Stimulated activated CD4-positive, alpha-beta T cell treated with anti-CD3 and anti-CD28 coated beads, Interleukin-2, amount 100 ng/mL, for 24 hours (primary cell): Measurements from ENCODE around the gene RSPH1.

ENCODE experiments used
- DNase-seq, 2 donors: peaks; one replicate each; pipeline ENCODE4 v3.0.0-alpha.2; 2020

RSPH1 gene

DNA sequence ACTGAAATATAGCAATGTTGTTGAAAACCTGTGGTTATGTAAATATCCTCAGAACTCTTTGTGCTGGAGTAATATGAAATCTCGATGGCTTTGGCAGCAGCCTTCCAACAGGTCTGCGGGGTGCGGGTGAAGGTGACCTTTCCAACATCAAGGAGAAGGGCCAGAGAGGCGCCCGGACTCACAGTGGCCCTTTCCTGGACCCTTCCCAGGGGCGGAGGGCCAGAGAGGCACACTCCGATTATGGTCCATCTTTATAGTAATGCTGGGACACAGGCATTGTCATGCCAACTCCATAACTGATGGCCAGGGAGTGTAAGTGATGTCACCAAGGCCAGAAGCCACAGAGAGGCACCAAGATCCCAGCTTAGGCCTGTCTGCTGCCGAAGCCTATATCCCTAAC is 35.7 kb upstream of the RSPH1 start:
- no peak for DNase-seq

DNA sequence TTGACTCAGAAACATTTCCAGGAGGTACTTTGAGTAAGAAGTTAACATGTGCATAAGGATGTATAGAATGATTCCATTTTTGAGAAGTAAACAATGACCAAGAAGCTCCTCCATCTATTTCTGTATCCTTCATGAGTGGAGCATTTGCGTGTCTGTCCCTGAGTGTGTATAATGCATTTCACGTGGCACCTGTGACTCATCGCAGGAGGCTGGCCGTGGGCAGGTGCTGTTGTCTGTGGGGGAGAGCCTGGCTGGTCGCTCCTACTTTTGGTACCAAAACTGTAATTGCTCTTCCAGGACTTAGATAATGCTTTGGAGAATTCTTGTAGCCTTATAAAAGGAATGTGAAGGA is 34.1 kb upstream of the RSPH1 start:
- DNase-seq = peak in 1 of 2 donors; percentile 34

DNA sequence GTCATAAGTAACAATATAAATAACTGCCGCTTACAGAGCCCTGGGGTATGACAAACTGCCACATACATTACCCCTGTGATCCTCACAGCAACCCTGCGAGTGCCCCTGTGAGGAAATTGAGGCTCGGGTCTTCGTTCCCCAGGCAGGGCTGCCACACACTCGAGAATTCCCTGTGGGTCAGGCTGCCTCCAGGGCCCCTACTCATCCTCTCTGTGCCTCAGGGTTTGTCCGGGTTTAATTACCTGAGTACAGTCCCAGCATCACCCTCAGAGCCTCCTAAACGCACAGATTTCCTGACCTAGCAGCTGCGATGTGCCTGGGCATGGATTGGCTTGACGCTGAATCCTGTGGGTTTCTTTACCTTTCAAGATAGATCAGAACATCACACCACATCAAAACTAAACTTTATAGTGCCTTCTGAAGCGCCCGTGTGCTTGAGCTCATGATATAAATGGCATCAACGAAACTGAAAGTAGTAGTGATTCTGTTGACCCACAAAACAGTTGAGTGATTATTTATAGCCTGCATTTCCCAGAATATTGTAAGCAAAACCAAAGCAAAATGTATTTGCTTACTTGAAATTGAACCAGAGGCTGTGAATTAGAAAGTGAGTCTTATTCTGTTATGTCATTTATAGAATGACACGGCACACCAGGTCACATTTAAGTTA is 31.6 kb upstream of the RSPH1 start:
- DNase-seq = peak; percentile 44 to 50

DNA sequence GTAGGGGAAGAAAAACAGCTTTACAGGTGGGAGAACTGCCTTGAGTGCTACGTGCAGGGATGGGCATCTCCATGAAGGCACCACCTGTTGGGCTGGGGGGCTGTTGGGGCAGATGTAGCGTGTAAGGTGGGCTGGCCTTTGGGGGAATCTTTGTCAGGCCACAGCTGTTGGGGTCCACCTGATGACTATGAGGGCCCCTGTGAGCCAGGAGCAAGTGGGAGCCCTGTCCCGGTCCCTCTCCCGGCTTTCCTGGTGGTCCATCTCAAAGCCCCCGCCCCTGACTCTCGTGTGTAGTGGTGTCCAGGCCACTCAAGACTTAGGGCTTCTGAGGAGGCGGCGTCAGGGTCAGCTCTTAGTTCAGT is 31.1 kb upstream of the RSPH1 start:
- no peak for DNase-seq

DNA sequence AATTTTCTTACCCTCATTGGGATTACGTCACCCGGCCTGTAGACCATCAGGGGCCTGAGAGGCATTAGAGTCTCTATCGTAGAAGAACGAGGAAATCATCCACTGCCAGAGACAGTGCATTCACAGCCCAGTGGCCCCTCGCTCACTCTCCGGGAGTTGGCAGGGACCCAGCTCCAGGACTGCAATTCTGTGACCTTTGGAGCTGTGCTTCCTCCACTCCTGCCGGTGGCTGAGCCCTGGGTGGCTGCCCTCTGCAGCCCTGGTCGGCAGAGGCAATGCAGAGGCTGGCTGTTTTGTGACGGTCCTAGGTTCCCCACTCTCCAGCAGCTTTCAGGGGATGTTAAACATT is 30.3 kb upstream of the RSPH1 start:
- no peak for DNase-seq

DNA sequence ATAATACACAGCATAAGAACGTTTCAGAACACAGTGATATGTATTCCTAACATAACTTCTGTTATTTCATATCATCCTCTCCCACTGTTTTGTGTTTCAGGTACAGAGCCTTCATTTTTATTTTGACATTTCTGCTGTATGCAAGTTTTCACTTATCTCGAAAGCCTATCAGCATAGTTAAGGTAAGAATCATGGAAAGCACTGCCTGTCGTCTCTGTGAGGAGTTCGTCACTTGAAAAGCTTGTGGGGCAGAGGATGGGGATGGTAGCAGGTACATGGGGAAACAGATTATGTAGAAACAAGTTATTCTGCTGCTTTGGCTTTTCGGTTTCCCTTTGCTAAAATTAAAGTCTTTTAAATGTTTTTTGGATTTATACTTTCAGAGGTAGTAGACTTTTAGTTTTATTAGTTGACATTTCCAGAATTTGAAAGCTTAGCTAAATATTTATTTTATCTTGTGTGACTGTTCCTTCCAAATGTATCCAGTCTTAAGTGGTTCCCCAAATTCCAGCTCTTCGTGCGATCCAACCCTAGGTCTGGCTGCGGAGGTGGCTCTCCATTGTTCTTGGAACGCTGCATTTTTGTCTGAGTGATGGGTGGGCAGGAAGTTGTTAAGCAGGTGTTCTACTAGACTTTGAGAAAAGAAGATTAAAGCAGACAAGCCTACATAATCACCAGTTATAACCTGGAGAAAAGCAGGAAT is 29.8 kb upstream of the RSPH1 start:
- no peak for DNase-seq

DNA sequence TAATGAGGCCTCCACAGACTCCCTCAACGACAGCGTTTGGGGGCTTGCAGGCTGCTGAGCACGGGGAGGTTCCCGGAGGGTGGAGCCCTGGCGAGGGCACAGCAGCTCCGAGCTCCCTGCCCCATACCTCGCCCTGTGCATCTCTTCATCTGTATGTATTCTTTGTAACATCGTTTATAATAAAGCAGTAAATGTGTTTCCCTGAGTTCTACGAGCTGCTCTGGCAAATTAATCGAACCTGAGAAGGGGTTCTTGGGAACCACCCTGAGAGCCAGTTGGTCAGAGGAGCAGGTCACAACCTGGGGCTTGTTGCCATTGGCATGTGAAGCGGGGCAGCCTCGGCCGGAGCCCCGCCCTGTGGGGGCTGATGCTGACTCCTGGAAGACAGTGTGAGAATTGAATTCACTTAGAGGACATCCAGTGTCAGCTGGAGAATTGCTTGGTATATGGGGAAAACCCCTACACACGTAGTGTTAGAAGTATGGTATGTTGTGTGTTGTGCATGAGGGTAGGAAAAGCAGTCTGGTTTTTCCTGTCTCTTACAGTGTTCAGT is 29.1 kb upstream of the RSPH1 start:
- DNase-seq = no peak

DNA sequence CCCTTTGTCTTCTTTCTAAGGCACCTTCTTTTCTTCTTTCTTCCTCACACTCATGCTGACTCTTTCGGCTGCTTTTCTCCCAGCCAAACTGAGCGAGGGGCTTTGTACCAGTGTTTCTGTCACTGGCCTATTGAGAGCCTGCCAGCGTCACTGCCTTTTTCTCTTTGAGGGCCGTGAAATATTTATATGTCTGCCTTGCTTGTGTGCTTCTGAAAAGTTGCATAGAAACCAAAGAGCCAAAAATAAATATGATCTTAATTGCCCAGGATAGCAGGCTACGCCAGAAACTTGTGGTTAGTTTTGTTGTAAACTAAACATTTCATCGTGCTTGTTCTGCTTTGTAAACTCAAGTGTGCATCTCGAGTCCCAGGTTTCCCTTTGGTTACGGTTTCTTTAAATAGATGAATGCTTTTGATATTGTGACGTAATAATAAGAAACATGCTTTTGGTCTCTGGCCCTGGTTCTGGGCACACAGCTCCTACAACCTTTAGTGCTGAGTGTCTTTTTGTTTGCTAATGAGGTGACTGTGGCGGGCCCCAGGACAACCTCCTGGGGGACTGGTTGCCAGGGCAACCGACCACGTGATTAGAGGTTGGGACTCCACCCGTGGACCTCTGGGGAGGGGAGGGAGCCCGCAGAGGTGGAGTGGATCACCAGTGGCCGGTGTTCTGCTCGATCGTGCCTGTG is 28.5 kb upstream of the RSPH1 start:
- no peak for DNase-seq

DNA sequence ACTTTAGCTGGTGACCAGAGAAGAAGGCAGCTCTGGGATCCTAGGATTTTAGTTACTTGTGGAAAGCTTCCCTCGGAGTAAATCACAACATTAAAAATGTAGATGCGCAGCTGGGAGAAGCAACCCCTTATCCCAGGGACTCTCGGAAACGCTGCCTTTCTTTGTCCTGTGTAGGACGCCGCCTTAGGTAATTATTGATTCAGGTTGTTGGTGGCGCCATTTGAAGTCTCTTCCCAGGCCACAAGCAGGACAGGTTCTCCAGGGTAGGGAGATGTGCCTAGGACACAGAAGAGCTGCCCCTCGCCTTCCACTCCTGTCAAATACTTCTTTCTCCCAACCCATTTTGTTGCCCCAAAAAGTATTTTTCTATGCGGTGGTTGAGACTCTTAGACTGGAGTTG is 27.9 kb upstream of the RSPH1 start:
- no peak for DNase-seq

DNA sequence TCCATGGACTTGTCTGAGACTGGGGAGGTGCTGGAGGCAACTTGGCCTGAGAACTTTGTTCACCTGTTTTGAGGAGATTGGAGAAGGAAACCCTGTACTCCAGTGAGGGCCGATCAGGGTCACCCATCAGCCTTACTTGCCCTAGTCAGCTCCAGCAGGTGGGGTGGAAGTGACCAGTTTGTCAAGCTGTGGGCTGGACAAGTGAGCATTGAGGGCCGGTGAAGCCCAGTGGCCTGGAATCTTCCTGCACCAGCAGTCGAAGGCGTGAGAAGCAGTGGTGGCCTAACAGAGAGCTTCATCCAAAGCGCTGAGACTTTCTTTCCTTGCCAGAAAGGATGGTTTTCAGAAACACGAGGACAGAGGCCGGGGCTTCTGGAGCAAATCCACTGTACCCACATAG is 27.2 kb upstream of the RSPH1 start:
- no peak for DNase-seq

DNA sequence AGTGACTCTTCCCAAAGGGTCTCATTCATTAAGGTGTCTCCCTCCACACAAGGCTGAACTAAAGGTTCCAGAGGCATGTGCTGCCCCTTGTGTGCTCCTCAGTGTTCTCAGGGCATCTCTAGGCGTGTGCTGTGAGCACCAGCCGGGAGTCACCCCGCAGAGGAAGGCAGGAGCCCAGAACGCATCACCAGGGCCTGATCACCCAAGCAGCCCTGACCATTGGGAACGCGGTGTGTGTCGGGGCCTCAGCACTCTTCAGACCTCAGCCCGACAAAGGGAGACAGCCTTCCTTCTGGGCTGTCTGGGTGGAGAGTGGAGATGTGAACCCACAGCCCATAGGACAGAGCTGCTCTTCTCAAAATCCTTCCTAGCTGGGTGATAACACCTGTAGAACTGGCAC is 26.7 kb upstream of the RSPH1 start:
- no peak for DNase-seq

DNA sequence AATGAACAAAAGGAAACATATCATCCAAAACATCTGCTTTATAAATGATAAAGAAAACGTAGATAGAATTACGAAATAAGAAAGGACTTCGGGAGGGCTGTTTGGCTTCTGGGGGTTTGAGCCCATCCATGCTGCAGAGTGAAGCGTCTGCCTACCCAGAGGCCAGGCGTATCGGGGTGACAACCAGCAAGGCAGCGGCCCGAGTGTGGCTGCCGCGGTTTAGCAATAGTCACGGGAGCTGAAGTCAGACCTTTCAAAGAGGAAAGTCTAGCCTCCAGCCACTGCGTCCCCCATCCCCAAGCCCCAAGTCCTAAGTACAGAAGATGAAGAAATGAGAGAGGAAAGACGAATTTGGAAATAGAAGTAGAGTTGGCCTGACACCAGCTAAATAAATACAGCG is 26.2 kb upstream of the RSPH1 start:
- DNase-seq = no peak

DNA sequence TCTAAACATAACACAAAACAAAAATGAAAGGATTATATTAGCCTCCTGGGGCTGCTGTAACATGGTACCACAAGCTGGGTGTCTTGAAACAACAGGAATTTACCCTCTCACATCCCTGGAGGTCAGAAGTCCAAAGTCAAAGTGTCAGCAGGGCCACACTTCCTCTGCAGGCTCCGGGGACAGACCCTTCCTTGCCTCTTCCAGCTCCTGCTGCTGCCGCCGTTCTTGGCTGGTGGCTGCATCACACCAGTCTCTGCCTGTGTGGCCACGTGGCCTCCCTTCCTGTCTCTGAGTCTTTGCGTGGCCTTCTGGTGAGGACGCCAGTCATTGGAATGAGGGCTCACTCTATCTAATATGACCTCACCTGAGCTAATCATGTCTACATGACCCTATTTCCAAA is 25.8 kb upstream of the RSPH1 start:
- no peak for DNase-seq

DNA sequence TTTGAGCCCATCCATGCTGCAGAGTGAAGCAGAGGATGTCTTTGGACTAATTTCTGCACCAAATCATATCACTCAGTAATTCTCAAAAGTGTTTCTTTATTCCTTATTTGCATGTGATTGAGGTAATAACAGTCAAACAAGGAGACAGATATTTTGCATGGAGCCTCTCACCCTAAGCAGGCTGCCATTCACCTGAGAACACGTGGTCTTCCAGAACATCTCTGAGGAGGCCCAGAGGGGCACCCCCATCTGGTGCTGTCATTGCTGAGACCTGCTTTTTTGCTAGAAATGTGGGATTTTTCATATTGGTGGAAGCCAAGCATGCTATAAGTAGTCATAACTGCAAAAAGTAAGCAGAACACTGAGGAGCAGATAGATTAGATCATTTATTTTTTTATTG is 25.4 kb upstream of the RSPH1 start:
- DNase-seq = no peak

DNA sequence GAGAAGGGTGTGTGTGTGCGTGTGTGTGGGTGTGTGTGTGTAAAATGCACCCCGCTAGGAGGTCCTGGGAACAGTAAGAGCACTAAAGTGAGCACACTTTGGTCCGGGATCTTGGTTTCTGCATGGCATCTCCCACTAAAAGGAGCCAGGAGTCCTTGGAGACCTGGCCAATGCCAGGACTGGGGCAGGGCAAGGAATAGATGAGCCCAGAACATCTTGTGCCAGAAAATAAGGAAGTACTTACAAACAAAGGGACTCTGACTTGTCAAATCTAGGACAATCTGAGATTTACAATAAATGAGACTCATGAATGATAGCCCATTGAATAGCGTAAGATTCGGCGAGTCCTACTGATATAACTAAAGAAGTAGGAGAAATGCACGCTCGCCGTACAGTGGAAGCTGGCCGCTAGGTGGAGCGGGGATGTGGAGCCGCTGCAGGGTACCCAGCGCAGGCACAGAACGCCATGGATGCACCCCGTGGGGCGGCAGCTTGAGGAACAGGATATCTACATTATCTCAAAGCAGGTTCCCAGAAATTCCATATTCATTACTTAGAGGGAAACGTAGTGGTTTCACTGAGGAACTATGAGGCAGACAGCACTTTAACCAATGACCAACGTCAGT is 24.7 kb upstream of the RSPH1 start:
- DNase-seq = no peak

DNA sequence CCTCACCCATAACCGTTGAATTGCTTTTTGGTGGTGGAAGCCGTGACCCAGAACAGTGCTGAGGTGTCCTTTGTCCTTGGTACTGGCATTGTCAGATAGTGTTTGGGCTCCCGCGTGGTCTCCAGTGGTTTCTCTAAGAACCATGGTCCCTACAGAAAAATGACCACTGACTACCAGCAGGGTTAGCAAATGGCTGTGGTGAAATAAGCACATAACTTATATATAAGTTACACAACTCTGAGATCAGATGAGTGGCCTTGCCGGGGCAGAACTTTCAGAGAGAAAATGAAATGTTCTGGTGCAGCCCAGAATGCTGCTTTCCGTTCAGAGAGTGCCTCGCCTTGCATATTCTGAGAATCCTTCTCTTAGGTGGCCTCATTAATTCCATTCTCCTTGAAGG is 22.6 kb upstream of the RSPH1 start:
- no peak for DNase-seq

DNA sequence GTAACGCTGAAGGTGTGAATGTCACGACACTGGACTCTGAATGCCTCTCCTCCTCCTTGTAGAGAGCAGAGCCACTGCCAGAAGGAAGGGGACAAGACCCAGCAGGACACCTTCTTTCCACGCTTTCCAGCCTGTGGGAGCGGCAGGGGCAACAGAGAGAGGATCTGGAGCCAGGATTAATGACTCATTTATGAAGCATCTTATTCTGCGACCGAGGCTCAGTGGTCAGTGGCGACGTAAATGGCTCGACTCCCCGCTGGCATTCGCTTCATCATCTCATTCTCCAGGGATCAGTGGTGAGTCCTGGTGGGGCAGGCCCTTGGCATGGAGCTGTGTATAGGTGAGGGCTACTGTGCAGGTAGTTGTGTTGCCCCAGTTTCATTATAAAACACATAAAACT is 22.2 kb upstream of the RSPH1 start:
- no peak for DNase-seq

DNA sequence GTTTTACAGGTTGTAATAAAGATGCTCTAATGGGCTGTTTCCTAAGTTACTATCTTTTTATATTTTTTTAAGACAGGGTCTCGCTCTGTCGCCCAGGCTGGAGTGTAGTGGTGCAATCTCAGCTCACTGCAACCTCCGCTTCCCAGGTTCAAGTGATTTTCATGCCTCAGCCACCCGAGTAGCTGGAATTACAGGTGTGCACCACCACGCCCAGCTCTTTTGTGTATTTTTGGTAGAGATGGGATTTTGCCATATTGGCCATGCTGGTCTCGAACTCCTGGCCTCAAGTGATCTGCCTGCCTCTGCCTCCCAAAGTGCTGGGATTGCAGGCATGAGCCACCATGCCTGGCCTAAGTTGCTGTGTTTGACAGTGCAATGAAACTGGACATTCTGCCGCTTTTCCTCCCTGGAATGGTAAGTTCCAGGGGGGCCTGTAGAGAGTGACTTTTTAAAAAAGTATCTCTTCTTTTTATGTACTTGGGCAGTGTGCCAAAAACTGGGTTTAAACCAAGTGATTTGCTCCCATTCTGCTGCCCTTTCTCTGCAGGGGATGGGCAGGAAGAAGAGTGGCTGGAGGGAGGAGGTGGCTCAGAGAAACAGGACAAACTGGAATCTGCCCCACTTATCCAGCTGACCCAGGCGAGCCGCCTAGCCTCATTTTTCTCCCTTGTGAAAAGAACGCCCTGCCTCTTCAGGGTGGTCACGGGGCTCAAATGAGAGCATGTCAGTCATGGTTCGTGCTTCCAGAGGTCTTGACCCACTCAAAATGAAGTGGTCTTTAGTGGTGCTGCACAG is 19.9 kb upstream of the RSPH1 start:
- DNase-seq = no peak

DNA sequence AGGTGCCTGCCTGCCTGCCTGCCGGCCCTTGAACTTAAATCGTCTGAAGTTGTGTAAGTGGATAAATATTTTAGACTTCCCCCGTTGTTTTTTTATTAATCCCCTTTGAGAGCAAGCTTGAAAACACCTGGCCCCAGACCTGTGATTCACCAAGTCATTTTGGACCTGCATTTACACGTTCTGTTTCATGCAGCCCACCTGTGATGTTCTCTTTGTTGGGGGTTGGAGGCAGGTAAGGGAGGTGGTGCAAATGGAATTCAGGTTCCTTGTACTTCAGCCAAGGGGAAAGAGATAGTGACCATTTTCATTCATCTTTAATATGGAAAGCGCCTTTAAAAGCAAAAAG is 18.8 kb upstream of the RSPH1 start:
- no peak for DNase-seq

DNA sequence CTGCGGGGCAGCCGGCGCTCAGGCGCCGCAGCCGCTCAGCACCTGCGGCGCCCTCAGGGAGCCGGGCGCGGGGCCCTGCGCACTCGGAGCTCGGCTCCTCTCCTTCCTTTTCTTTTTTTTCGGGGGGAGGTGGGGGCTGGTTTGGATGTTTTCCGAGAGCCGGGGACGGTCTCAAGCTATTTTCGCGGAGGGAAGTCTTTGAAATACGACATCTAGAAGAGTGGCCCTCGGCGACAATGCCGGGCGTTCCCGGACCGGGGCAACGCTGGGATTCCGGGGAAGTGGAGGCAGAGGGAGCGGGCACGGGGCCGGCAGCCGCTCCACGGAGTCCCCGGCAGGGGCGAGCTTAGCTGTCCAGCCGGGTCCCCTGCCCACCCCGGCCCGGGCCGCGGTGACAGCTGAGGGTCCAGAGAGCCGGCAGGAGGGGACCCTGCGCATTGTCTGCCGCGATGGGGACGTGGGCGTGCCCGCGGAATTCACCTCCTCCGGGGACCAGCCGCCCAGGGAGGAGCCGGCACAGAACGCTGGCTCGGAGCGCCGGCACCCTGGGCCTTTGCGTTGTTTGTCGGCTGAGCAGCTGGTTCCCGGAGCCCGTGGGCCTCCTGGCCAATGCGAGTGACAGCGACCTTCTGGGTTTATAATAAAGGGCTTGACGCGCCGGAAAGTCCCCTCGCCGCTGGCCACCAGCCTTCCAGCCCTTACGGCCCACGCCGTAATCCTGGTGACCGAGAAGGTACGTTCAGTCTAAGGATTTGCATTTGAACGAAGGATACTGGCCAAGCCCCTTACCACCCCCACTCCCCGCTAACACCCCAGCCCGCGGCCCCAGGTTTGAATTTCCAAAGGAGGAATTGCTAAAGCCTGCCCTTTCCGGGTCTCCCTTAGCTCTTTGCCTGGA is 18.2 kb upstream of the RSPH1 start:
- peak; percentile 70 to 76 for DNase-seq

DNA sequence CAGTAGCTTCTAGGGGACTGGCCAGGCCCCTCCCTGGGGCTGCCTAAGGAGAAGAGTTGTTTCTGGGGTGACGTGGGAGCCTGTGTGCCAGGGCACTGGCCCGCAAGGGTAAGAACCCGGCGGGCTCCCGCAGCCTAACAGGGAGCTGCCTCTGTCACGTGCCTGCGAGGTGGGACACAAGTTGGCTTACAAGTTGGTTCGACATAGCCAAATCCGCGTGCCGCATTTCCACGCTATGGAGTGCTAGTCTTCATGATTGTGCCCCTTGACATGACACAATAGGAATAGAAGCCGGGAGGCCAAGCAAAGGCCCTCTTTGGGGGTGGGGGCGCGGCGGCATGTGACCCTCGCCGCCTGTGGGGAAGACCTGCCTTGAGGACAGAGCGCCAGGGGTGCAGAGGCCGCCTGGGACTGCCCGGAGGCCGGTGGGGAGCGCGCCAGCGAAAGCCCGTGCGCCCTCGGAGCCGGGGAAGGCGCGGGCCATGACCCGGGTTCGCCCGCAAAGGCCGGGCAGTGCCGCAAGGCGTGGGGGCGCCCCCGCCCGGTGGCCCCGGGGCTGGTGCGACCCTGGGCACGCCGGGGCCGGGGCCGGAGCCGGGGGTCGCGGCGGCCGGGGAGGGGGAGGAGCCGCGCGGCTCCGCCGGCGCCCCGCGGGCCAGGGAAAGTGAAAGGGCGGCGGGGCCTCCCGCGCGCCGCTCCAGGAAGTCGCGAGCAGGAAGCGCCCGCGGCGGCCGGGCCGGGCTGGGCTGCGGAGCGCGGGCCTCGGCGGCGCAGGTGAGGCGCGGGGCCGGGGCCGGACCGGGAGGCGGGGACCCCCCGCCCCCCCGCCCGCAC is 17.3 kb upstream of the RSPH1 start, which contains the start of gene SLC37A1:
Gene SLC37A1 (plus strand): TSS at position 702 of the 834 bp plus-strand sequence. CDS start 4,603 bp downstream, outside the sequence.
- DNase-seq = peak; percentile 44 to 56
